HEK293 (cell line): ENCODE data around the gene MYO7B.

ENCODE experiments used
- ZFP69B ChIP-seq: fragments of 450-650 bp; formaldehyde crosslinking; IDR thresholded peaks from 2 replicates; pipeline ENCODE4 v1.5.1; 2016; ENCODE audit warnings: missing biosample characterization, missing genetic modification characterization
- ZNF530 ChIP-seq: fragments of 450-650 bp; formaldehyde crosslinking; IDR thresholded peaks from 2 replicates; pipeline ENCODE4 v1.5.1; 2016; ENCODE audit warnings: low read depth, missing biosample characterization, missing genetic modification characterization
- ZNF558 ChIP-seq: fragments of 450-650 bp; formaldehyde crosslinking; IDR thresholded peaks from 2 replicates; pipeline ENCODE4 v1.5.1; 2016; ENCODE audit warnings: missing biosample characterization, missing genetic modification characterization
- ZNF76 ChIP-seq: fragments of 450-650 bp; formaldehyde crosslinking; IDR thresholded peaks from 2 replicates; pipeline ENCODE4; 2016; ENCODE audit warnings: low read depth, missing biosample characterization, missing genetic modification characterization, borderline replicate concordance
- TF ChIP-seq, protein P1 (sequence below): fragments of 450-650 bp; formaldehyde crosslinking; IDR thresholded peaks from 2 replicates; pipeline ENCODE4 v1.5.1; 2016; ENCODE audit warnings: missing biosample characterization, missing genetic modification characterization

DNA sequence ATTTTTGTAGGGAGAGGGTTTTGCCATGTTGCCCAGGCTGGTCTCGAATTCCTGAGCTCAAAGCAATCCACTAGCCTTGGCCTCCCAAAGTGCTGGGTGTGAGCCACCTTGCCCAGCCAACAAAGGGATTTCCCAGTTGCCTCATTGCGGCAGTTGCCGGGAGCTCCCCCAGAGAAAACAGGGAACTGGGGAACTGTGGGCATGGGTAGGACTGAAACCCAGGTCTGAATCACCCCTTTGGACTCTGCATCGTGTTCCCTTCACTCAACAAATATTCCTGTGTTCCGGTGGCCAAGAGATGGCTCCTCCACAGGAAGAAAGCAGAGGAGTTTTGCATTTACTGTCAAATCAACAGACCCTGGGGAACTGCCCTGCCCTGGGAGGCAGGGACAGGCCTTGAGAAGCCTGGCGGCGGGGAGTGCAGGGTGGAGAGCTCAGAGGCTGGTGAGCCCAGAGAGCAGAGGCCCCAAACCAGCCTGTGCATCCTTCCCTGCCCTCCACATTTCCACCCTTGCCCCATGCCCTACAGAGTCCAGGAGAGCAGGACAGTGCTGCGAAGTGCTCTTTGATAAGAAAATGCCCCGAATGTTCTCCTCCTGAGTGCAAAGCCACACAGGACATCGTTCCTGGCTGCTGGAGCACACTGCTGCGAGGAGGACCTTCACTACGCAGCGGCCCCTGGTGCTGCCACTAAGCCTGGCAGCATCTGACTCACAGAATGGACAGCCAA, 24.9 kb downstream of the MYO7B start:
- no peak for TF ChIP-seq ZFP69B (tag by site-specific recombination)
- TF ChIP-seq ZNF558 (tag by site-specific recombination) = no peak
- TF ChIP-seq, protein P1, sequence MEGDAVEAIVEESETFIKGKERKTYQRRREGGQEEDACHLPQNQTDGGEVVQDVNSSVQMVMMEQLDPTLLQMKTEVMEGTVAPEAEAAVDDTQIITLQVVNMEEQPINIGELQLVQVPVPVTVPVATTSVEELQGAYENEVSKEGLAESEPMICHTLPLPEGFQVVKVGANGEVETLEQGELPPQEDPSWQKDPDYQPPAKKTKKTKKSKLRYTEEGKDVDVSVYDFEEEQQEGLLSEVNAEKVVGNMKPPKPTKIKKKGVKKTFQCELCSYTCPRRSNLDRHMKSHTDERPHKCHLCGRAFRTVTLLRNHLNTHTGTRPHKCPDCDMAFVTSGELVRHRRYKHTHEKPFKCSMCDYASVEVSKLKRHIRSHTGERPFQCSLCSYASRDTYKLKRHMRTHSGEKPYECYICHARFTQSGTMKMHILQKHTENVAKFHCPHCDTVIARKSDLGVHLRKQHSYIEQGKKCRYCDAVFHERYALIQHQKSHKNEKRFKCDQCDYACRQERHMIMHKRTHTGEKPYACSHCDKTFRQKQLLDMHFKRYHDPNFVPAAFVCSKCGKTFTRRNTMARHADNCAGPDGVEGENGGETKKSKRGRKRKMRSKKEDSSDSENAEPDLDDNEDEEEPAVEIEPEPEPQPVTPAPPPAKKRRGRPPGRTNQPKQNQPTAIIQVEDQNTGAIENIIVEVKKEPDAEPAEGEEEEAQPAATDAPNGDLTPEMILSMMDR (tag by site-specific recombination) = no peak
- no peak for TF ChIP-seq ZNF76 (tag by site-specific recombination)
- TF ChIP-seq ZNF530 (tag by site-specific recombination) = no peak
